K562 (cell line): Measurements from ENCODE around the gene BAD. TPM values are rescaled to one million over a fixed set of nuclear protein-coding genes. Genes with fewer than 3 reads are reported as not detected.

Source experiments
- ATAC-seq: fragments of 200-7000 bp; cut with Tn5 transposase; 3 replicates; pipeline ENCODE4 v1.9.1; 2020; ENCODE audit warnings: moderate library complexity
- BruUV-seq: library from RNA; stranded (reverse); fragments of 400-500 nt; replicated peaks from 2 replicates; lab custom pipeline; 2021; lab: Mats Ljungman, UMichigan
- CTCF ChIA-PET: fragments of 300-600 bp; formaldehyde crosslinking; extraction: SDS; loops from one replicate; lab custom pipeline; 2021; ENCODE audit warnings: low intra/inter-chr PET ratio; lab: Yijun Ruan, JAX
- POLR2A ChIA-PET: fragments of 300-600, 350-650 bp; sonication (Branson Sonifier 250); formaldehyde crosslinking; extraction: SDS; loops from one replicate; lab custom pipeline; 2021; ENCODE audit warnings: antibody characterized with exemption, inconsistent platforms; lab: Yijun Ruan, JAX
- DNase-seq, 4 experiments: peaks; one replicate each; pipeline versions ENCODE4 v3.0.0 to v3.0.0-alpha.2; 2011 to 2018; ENCODE audit warnings: low spot score in 3 of 4, mixed read lengths in 3 of 4; ENCODE audit errors: extremely low read depth in 1 of 4
- FAIRE-seq: peaks from 2 replicates; lab custom pipeline; 2011; peaks lifted over from hg19 to GRCh38; lab: Jason Lieb, UNC
- H2AFZ ChIP-seq: 2 replicates; pipeline ENCODE4 v1.6.0; 2011; ENCODE audit warnings: low read depth, low read length, control low read depth, inconsistent platforms
- H3K27ac ChIP-seq: fragments of 200-600 bp; 3 replicates; pipeline ENCODE4 v1.8.0; 2011; ENCODE audit warnings: low read depth, mild to moderate bottlenecking, control low read depth, inconsistent platforms, low read length, moderate library complexity, mixed read lengths; ENCODE audit errors: extremely low read depth
- H3K27me3 ChIP-seq, 2 experiments: fragments of 300-600 bp in 1 of 2; 2 replicates in 1 of 2; 3 replicates in 1 of 2; pipeline versions ENCODE4 v1.6.0 to v1.8.0; 2011; ENCODE audit warnings: inconsistent platforms in 2 of 2, low read length in 2 of 2, mild to moderate bottlenecking in 1 of 2, mixed read lengths in 1 of 2, moderate library complexity in 1 of 2; ENCODE audit not compliant: control insufficient read depth in 2 of 2, insufficient read depth in 2 of 2
- H3K36me3 ChIP-seq: fragments of 300-600 bp; 3 replicates; pipeline ENCODE4 v1.8.0; 2011; ENCODE audit warnings: mild to moderate bottlenecking, low read length, inconsistent platforms; ENCODE audit not compliant: control insufficient read depth, insufficient read depth
- H3K4me1 ChIP-seq, 2 experiments: fragments of 200-600 bp in 1 of 2; replicated peaks in 1 of 2; 2 replicates in 1 of 2; 3 replicates in 1 of 2; pipeline versions ENCODE4 v1.5.1 to v1.8.0; 2011; ENCODE audit warnings: inconsistent platforms in 2 of 2, low read length in 2 of 2, mild to moderate bottlenecking in 1 of 2, mixed read lengths in 1 of 2, moderate library complexity in 1 of 2; ENCODE audit not compliant: control insufficient read depth in 2 of 2, insufficient read depth in 2 of 2
- H3K4me2 ChIP-seq: 2 replicates; pipeline ENCODE4 v1.6.1; 2011; ENCODE audit warnings: low read length, control low read depth, inconsistent platforms, mixed read lengths; ENCODE audit not compliant: insufficient read depth
- H3K4me3 ChIP-seq: fragments of 200-600 bp; sonication (generic), shearing (Covaris generic); 2 replicates; pipeline ENCODE4 v1.5.1; 2016; ENCODE audit warnings: control low read depth, inconsistent platforms
- H3K79me2 ChIP-seq: fragments of 200-600 bp; 3 replicates; pipeline ENCODE4 v1.8.0; 2011; ENCODE audit warnings: low read length, inconsistent platforms; ENCODE audit not compliant: control insufficient read depth, insufficient read depth
- H3K9ac ChIP-seq, 2 experiments: 2 replicates each; pipeline versions ENCODE4 v1.6.0 to v1.6.1; 2011; ENCODE audit warnings: low read depth in 2 of 2, low read length in 2 of 2, control low read depth in 1 of 2, inconsistent platforms in 1 of 2, mild to moderate bottlenecking in 1 of 2, mixed read lengths in 1 of 2; ENCODE audit not compliant: insufficient read depth in 1 of 2
- H3K9me1 ChIP-seq: one replicate; pipeline ENCODE4 v1.6.0; 2011; ENCODE audit warnings: inconsistent platforms, mild to moderate bottlenecking, low read length, moderate library complexity; ENCODE audit not compliant: control insufficient read depth, insufficient read depth
- H3K9me3 ChIP-seq: replicated peaks from 2 replicates; pipeline ENCODE4 v1.5.1; 2011; ENCODE audit warnings: low read depth, low read length, inconsistent platforms; ENCODE audit not compliant: control insufficient read depth, insufficient read depth
- H4K20me1 ChIP-seq: replicated peaks from 2 replicates; pipeline ENCODE4 v1.6.1; 2011; ENCODE audit warnings: low read length, inconsistent platforms, mixed read lengths; ENCODE audit not compliant: control insufficient read depth, insufficient read depth
- CBFA2T2 ChIP-seq: fragments of 450-650 bp; conservative IDR thresholded peaks from 2 replicates; pipeline ENCODE4 v1.6.1; 2017; ENCODE audit warnings: mild to moderate bottlenecking
- CBFA2T3 ChIP-seq: fragments of 450-650 bp; IDR thresholded peaks from 2 replicates; pipeline ENCODE4 v1.6.1; 2017
- ESRRA ChIP-seq: fragments of 450-650 bp; IDR thresholded peaks from 2 replicates; pipeline ENCODE4 v1.6.1; 2014; ENCODE audit warnings: low read depth, mild to moderate bottlenecking, moderate library complexity, borderline replicate concordance
- HDAC1 ChIP-seq, 2 experiments: fragments of 450-650 bp; IDR thresholded peaks; 2 replicates each; pipeline ENCODE4 v1.6.1; 2016 to 2017; ENCODE audit warnings: inconsistent platforms in 1 of 2, mild to moderate bottlenecking in 1 of 2, moderate library complexity in 1 of 2
- HLTF ChIP-seq: fragments of 450-650 bp; IDR thresholded peaks from 2 replicates; pipeline ENCODE4 v1.6.1; 2016
- JUND ChIP-seq, 2 experiments: IDR thresholded peaks; 2 replicates in 1 of 2; 3 replicates in 1 of 2; pipeline ENCODE4 v1.6.1; 2011; ENCODE audit warnings: borderline replicate concordance in 2 of 2, low read depth in 2 of 2, low read length in 2 of 2, improper control_type of control experiment in 1 of 2, missing biosample characterization in 1 of 2, missing genetic modification characterization in 1 of 2, missing genetic modification reagents in 1 of 2
- KDM1A ChIP-seq, 2 experiments: fragments of 450-650 bp; IDR thresholded peaks; 2 replicates each; pipeline ENCODE4 v1.6.1; 2016; ENCODE audit warnings: mild to moderate bottlenecking in 2 of 2
- KLF13 ChIP-seq: fragments of 450-650 bp; IDR thresholded peaks from 2 replicates; pipeline ENCODE4 v1.6.1; 2016; ENCODE audit warnings: missing genetic modification characterization, low read depth, mild to moderate bottlenecking, missing compliant biosample characterization, moderate library complexity, borderline replicate concordance
- MAZ ChIP-seq, 2 experiments: fragments of 450-650 bp in 1 of 2; sonication (generic) in 1 of 2; formaldehyde crosslinking; IDR thresholded peaks in 1 of 2; conservative IDR thresholded peaks in 1 of 2; 2 replicates each; pipeline versions ENCODE4 v1.4.0 to v1.5.0; 2020; ENCODE audit warnings: mild to moderate bottlenecking in 1 of 2, missing genetic modification reagents in 1 of 2
- MTA2 ChIP-seq: fragments of 450-650 bp; IDR thresholded peaks from 2 replicates; pipeline ENCODE4 v1.6.1; 2016; ENCODE audit warnings: low read depth
- NR2C1 ChIP-seq, 2 experiments: fragments of 450-650 bp; IDR thresholded peaks; 2 replicates each; pipeline ENCODE4 v1.6.1; 2017; ENCODE audit warnings: mild to moderate bottlenecking in 2 of 2, antibody characterized with exemption in 1 of 2, inconsistent platforms in 1 of 2, missing compliant biosample characterization in 1 of 2, missing genetic modification characterization in 1 of 2
- NR2C2 ChIP-seq, 2 experiments: fragments of 200-800 bp in 1 of 2; sonication (Bioruptor generic) in 1 of 2; sonication (generic) in 1 of 2; formaldehyde crosslinking in 1 of 2; IDR thresholded peaks; 2 replicates each; pipeline versions ENCODE4 v1.6.1 to v1.8.0; 2016 to 2022; ENCODE audit warnings: mild to moderate bottlenecking in 1 of 2, missing compliant biosample characterization in 1 of 2, missing genetic modification characterization in 1 of 2, missing genetic modification reagents in 1 of 2
- PHF8 ChIP-seq: fragments of 200-600 bp; sonication (generic); IDR thresholded peaks from 2 replicates; pipeline ENCODE4 v1.6.1; 2012; ENCODE audit warnings: mixed run types, mild to moderate bottlenecking, inconsistent platforms, low read length, moderate library complexity, borderline replicate concordance
- POLR3A ChIP-seq: IDR thresholded peaks from 2 replicates; pipeline ENCODE4 v1.6.1; 2011; ENCODE audit warnings: borderline replicate concordance, mild to moderate bottlenecking, moderate library complexity; ENCODE audit not compliant: insufficient read length, insufficient read depth; ENCODE audit errors: extremely low read depth
- RCOR1 ChIP-seq, 2 experiments: IDR thresholded peaks; 2 replicates each; pipeline ENCODE4 v1.6.1; 2012; ENCODE audit warnings: low read depth in 2 of 2, low read length in 2 of 2, borderline replicate concordance in 1 of 2, improper control_type of control experiment in 1 of 2
- TCF3 ChIP-seq: sonication (generic); formaldehyde crosslinking; IDR thresholded peaks from 2 replicates; pipeline ENCODE4 v1.4.0; 2020; ENCODE audit warnings: mild to moderate bottlenecking, missing genetic modification reagents
- ZBTB7A ChIP-seq: IDR thresholded peaks from 2 replicates; pipeline ENCODE4 v1.6.1; 2011; ENCODE audit warnings: low read depth, mild to moderate bottlenecking, low read length, moderate library complexity, borderline replicate concordance; ENCODE audit not compliant: control insufficient read depth
- ZNF311 ChIP-seq: fragments of 250-450 bp; sonication (Bioruptor Pico); IDR thresholded peaks from 2 replicates; pipeline ENCODE4 v1.4.0; 2020; ENCODE audit warnings: mild to moderate bottlenecking, moderate library complexity
- WGBS: fragments of 100-300 bp; shearing (Covaris generic); methylation state at CpG from one replicate; pipeline ENCODE4 v1.1.6; 2016; ENCODE audit warnings: low coverage, mixed read lengths; ENCODE audit not compliant: insufficient coverage; ENCODE audit errors: missing lambda C conversion rate; 5-methylcytosine and 5-hydroxymethylcytosine counted together
- in situ Hi-C: fragments of 300-500 bp; cut with MboI; formaldehyde crosslinking; loops from 4 replicates; pipeline ENCODE4 v1.15.0; 2018; ENCODE audit warnings: inconsistent platforms, mixed read lengths
- intact Hi-C: fragments of 100-400 bp; cut with micrococcal nuclease; formaldehyde crosslinking; loops from 2 replicates; pipeline ENCODE4 v1.14.2; 2022
- polyA plus RNA-seq, 8 experiments: library from polyadenylated mRNA; depleted of rRNA in 4 of 8; stranded (reverse) in 5 of 8; unstranded in 3 of 8; fragments of >200 nt; fragmentation: Nextera tagmentation in 2 of 8; fragmentation: Illumina TruSeq in 1 of 8; extraction: Ambion mirVana in 2 of 8; extraction: Trizol in 1 of 8; gene quantifications; 2 replicates each; pipeline versions ENCODE4 v1.2.1 to v1.2.3, GENCODE V29; 2011 to 2014; ENCODE audit warnings: inconsistent platforms in 1 of 8, missing spikeins in 1 of 8
- total RNA-seq, 7 experiments: library from RNA; depleted of rRNA in 6 of 7; stranded (reverse); fragments of >200 nt in 6 of 7; fragmentation: Illumina TruSeq in 2 of 7; extraction: Trizol in 2 of 7; gene quantifications; 2 replicates each; pipeline versions ENCODE4 v1.2.1 to v1.2.3, GENCODE V29; 2011 to 2021; ENCODE audit warnings: low replicate concordance in 1 of 7

BAD gene
- total and polyA plus RNA-seq, 9 of the 15 experiments (the other 6 are each of a cell fraction or from before 2014, with no cell fraction given): 0.61 to 45.6 (median 11.8) TPM

DNA sequence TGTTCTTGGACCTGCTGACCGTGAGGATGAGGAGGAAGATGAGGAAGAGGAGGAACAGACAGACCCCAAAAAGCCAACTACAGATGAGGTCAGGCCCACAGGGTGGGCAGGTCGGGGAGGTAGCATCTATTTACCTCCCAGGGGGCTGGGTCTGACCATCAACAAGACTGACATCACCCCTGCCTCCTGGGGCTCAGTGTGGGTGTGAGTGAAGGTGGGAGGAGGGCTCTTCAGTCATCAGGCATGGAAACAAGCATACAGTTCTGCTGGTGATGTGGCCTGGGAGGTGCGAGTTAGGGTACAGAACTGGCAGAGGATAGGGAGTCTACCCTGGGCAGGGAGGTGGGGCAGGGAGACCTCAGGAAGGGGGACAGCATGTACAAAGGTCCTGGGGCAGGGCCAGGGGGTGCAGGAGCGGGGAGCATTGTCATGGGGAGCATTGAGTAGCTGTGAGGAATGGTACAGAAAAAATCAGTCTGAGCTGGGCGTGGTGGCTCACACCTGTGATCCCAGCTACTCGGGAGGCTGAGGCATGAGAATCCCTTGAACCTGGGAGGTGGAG lies 24.2 kb downstream of the BAD start (continued):
- TF ChIP-seq HLTF (no peak), POLR3A (no peak), KLF13 (tag) (no peak)

DNA sequence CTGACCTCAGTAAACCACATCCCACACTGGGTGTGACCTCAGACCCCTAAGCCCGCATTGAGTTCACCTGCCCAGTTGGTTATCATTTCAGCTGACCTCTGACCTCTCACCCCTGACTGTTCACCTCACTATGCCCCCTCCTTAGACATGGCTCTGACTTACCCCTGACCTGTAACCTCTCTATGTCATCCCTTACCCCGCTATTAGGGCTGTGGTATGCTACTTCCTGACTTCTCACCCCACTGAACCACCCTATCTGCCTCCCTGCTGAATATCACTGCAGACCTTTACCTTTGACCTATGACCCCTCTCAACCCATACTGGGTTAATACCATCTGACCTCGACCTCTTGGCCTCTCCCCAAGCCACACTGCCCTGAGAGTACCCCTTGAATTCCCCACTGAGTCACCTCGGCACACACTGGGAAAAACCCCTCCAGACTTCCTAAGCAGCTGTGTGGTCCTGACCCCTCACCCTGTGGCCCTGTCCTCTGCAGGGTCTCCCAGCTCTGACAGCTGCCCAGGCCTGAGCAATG lies 24.9 kb downstream of the BAD start:
- Histone ChIP-seq H4K20me1 (0 out of 2 replicates have a peak, but pooled peaks cover 4% of the 10 kb centered on the region), H3K36me3 (peaks cover 92% of the 10 kb centered on the region), H2AFZ (no peak overlapping the region), H3K4me3 (no peak overlapping the region), H3K79me2 (no peaks in the 10 kb centered on the region), H3K9ac (no peak overlapping the region), H3K9me3 (no peaks in the 10 kb centered on the region), H3K27me3 (no peaks in the 10 kb centered on the region), H3K4me2 (no peak overlapping the region), H3K9me1 (no peaks in the 10 kb centered on the region), H3K4me1 (peaks cover 0 to 57% of the 10 kb centered on the region in 2 experiments; a peak in 2 of 5 replicates), H3K27ac (no peak overlapping the region)
- ChIA-PET CTCF (no interaction called here), POLR2A (no interaction called here)
- WGBS: 60% methylated on average over 4 of the region's 4 CpGs
- intact Hi-C loops (no loop called here), in situ Hi-C loops (no loop called here)
- DNase-seq (peak in 2 of 4 experiments; percentile 24 to 36), FAIRE-seq (no peak), ATAC-seq (no peak; the same call in 2 of the 3 replicates)
- BruUV-seq: no TSS peak
- no peak for TF ChIP-seq JUND (IDR thresholded peaks at IDR 0.05; ENCODE audit: borderline replicate concordance, low read depth, low read length)
- TF ChIP-seq JUND (tag; IDR thresholded peaks at IDR 0.05; ENCODE audit: borderline replicate concordance, low read depth, low read length): no peak
- 0 out of 2 replicates have a peak, but pooled peaks have one; percentile 29 for TF ChIP-seq ZBTB7A
- peak; percentile 96 for TF ChIP-seq NR2C2 (CRISPR knock-in tag; IDR thresholded peaks at IDR 0.05)
- peak; percentile 97 for TF ChIP-seq NR2C2 (tag; IDR thresholded peaks at IDR 0.05)
- TF ChIP-seq KDM1A (IDR thresholded peaks at IDR 0.05): peak; percentile 89 to 95; a peak in 3 of 4 replicates
- peak; percentile 99 for TF ChIP-seq NR2C1 (IDR thresholded peaks at IDR 0.05)
- peak; percentile 98 for TF ChIP-seq NR2C1 (tag; IDR thresholded peaks at IDR 0.05)
- no peak for TF ChIP-seq ZNF311
- no peak for TF ChIP-seq PHF8
- no peak for TF ChIP-seq MAZ (CRISPR knock-in tag; conservative IDR thresholded peaks at IDR 0.05 in 1 of 2, IDR thresholded peaks at IDR 0.05 in 1 of 2)
- TF ChIP-seq MTA2: peak; percentile 69
- peak in 1 of 2 experiments; percentile 35; a peak in 1 of 4 replicates for TF ChIP-seq HDAC1 (IDR thresholded peaks at IDR 0.05)
- TF ChIP-seq TCF3: 0 out of 2 replicates have a peak, but pooled peaks have one; percentile 5
- TF ChIP-seq ESRRA: peak; percentile 75
- 0 out of 4 replicates have a peak, but pooled peaks of 1 of the 2 experiments have one; percentile 5 for TF ChIP-seq RCOR1 (IDR thresholded peaks at IDR 0.05; ENCODE audit: borderline replicate concordance in 1 of 2, low read depth in 2 of 2, low read length in 2 of 2)
- TF ChIP-seq CBFA2T3: peak; percentile 52; the same call in 1 of the 2 replicates
- TF ChIP-seq CBFA2T2: peak; percentile 9; the same call in 1 of the 2 replicates
